Measurements from ENCODE around the gene DRAXIN.

DRAXIN gene

GRCh38 chr1:11657654-11658053, 33.9 kb upstream of the DRAXIN start:
- H3K4me1 ChIP-seq: peaks cover 0 to 25% (median 18%) of the 10 kb centered on the region in 4 donors
- H3K36me3 ChIP-seq: peaks cover 0 to 42% (median 9%) of the 10 kb centered on the region in 3 donors
- H3K27ac ChIP-seq: no peak overlapping the region
- H3K27me3 ChIP-seq: no peaks in the 10 kb centered on the region
- no peaks in the 10 kb centered on the region for H3K9me3 ChIP-seq
- intact Hi-C loops (cut with DNase I; ENCODE audit: low total_unique reads): loop anchor here (10.0 kb wide), 1 partner anchor 147 kb away; the partner anchor contains the start of genes CLCN6 and MTHFR
- TF ChIP-seq CTCF (IDR thresholded peaks at IDR 0.05): no peak
- DNase-seq: no peak
- H3K4me3 ChIP-seq: no peak overlapping the region

- H3K4me1 ChIP-seq: peaks cover 0 to 22% (median 18%) of the 10 kb centered on the region in 4 donors
- no peaks in the 10 kb centered on the region for H3K27me3 ChIP-seq
- no peak for TF ChIP-seq CTCF (IDR thresholded peaks at IDR 0.05)
- intact Hi-C loops (cut with DNase I; ENCODE audit: low total_unique reads): loop anchor here (10.0 kb wide), 1 partner anchor 146 kb away; the partner anchor contains the start of genes CLCN6 and MTHFR
- no peak overlapping the region for H3K27ac ChIP-seq
- H3K4me3 ChIP-seq: no peak overlapping the region
- no peaks in the 10 kb centered on the region for H3K9me3 ChIP-seq
- peaks cover 0 to 42% (median 9%) of the 10 kb centered on the region in 3 donors for H3K36me3 ChIP-seq
- peak in 1 of 2 donors; percentile 53 for DNase-seq
These were observed 33.0 kb upstream of the DRAXIN start for GRCh38 chr1:11658542-11658941.

- H3K4me3 ChIP-seq: no peak overlapping the region
- H3K36me3 ChIP-seq: peaks cover 0 to 42% (median 9%) of the 10 kb centered on the region in 3 donors
- intact Hi-C loops (cut with DNase I; ENCODE audit: low total_unique reads): loop anchor here (10.0 kb wide), 1 partner anchor 145 kb away; the partner anchor contains the start of genes CLCN6 and MTHFR
These were observed 31.8 kb upstream of the DRAXIN start for GRCh38 chr1:11659748-11660147.

GRCh38 chr1:11661103-11661502, 30.4 kb upstream of the DRAXIN start:
- H3K36me3 ChIP-seq: peaks cover 0 to 42% (median 9%) of the 10 kb centered on the region in 3 donors
- H3K27ac ChIP-seq: no peak overlapping the region
- no peaks in the 10 kb centered on the region for H3K9me3 ChIP-seq
- no peaks in the 10 kb centered on the region for H3K27me3 ChIP-seq
- H3K4me1 ChIP-seq: peaks cover 0 to 15% (median 2%) of the 10 kb centered on the region in 4 donors
- TF ChIP-seq CTCF (IDR thresholded peaks at IDR 0.05): no peak
- H3K4me3 ChIP-seq: no peak overlapping the region
- no peak for DNase-seq
- intact Hi-C loops (cut with DNase I; ENCODE audit: low total_unique reads): no loop called here

More at GRCh38 chr1:11659748-11660147, 31.8 kb upstream of the DRAXIN start:
- H3K27me3 ChIP-seq: no peaks in the 10 kb centered on the region
- H3K4me1 ChIP-seq: peaks cover 0 to 25% (median 13%) of the 10 kb centered on the region in 4 donors
- DNase-seq: no peak
- H3K9me3 ChIP-seq: no peaks in the 10 kb centered on the region
- H3K27ac ChIP-seq: no peak overlapping the region
- no peak for TF ChIP-seq CTCF (IDR thresholded peaks at IDR 0.05)

GRCh38 chr1:11664336-11665065, 27.0 kb upstream of the DRAXIN start:
- Histone ChIP-seq H3K4me3 (peak overlapping the region; percentile 55 to 65), H3K27ac (peak overlapping the region; percentile 69 to 78), H3K27me3 (no peaks in the 10 kb centered on the region), H3K9me3 (no peaks in the 10 kb centered on the region), H3K36me3 (peaks cover 0 to 28% (median 9%) of the 10 kb centered on the region in 3 donors), H3K4me1 (peaks cover 0 to 15% (median 2%) of the 10 kb centered on the region in 4 donors)
- no peak for TF ChIP-seq CTCF (IDR thresholded peaks at IDR 0.05)
- intact Hi-C loops (cut with DNase I; ENCODE audit: low total_unique reads): no loop called here
- no peak for DNase-seq
